ENCODE measurements around the gene EHMT1. TPM values are rescaled to one million over a fixed set of nuclear protein-coding genes. Genes with fewer than 3 reads are reported as not detected.
A peak's percentile ranks its signal among the peaks of the same experiment; 100 is the strongest.

The EHMT1 gene
- total RNA-seq, 4 donors from 2014 or later = 38.6 to 77.8 (median 54.3) TPM

DNA sequence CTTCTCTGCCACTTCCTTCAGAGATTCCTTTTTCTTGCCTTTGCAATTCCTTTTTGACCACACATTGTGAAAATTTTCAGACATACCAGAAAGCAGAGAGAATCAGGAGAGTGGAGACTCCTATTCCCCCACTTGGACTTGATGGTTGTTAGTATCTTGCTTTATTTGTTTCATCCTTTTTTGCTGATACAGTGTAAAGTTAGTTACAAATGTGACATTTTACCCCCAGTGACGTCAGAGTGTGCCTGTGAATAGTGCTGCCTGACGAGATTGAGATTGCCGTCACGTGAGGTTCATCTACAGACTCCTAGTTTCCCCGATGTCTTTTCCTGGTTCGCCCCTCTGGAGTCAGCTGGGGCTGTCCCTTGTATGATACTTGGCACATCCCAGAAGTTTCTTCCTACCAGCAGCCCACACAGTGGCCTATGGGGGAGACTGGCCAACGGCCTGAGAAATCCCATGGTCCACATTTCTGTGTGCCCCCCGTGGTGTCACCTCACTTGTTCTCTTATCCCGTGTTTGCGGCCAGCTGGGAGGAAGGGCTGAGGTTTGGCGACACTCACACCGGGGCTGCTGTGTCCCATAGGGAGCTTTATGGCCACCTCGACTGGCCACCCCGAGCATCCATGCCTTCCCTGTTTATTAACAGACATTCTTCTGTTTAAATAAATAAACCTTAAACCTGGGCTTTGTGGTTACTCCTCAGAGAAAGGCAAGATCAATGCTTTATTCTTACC, 210.6 kb downstream of the EHMT1 start:
- peaks cover 0 to 45% of the 10 kb centered on the region in 2 donors for H3K36me3 ChIP-seq

DNA sequence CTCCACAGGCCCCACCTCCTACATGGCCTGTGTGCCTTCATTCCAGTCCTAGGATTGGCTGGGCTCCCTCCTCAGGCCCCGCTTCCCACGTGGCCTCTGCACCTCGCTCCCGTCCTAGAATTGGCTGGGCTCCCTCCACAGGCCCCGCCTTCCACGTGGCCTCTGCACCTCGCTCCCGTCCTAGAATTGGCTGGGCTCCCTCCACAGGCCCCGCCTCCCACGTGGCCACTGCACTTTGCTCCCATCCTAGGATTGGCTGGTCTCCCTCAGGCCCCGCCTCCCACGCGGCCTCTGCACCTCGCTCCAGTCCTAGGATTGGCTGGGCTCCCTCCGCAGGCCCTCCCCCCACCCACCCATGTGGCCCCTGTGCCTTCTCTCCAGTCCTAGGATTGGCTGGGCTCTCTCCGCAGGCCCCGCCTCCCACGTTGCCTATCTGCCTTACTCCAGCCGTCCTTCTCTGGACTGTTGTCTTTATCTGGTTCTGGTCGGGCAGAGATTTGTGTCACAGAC, 213.4 kb downstream of the EHMT1 start:
- intact Hi-C loops (cut with DNase I; ENCODE audit: low total_unique reads) = no loop called here
- DNase-seq (no peak), ATAC-seq (no peak)
- Histone ChIP-seq H3K9me3 (no peaks in the 10 kb centered on the region), H3K27me3 (no peaks in the 10 kb centered on the region), H3K4me1 (no peaks in the 10 kb centered on the region), H3K27ac (no peak overlapping the region), H3K4me3 (no peak overlapping the region), H3K36me3 (peaks cover 0 to 45% of the 10 kb centered on the region in 2 donors)
- in situ Hi-C loops (cut with MboI; ENCODE audit: low sequenced_read_pairs in 4 of 4) = no loop called here
- TF ChIP-seq POLR2A (IDR thresholded peaks at IDR 0.05) = no peak
- TF ChIP-seq, protein P1, sequence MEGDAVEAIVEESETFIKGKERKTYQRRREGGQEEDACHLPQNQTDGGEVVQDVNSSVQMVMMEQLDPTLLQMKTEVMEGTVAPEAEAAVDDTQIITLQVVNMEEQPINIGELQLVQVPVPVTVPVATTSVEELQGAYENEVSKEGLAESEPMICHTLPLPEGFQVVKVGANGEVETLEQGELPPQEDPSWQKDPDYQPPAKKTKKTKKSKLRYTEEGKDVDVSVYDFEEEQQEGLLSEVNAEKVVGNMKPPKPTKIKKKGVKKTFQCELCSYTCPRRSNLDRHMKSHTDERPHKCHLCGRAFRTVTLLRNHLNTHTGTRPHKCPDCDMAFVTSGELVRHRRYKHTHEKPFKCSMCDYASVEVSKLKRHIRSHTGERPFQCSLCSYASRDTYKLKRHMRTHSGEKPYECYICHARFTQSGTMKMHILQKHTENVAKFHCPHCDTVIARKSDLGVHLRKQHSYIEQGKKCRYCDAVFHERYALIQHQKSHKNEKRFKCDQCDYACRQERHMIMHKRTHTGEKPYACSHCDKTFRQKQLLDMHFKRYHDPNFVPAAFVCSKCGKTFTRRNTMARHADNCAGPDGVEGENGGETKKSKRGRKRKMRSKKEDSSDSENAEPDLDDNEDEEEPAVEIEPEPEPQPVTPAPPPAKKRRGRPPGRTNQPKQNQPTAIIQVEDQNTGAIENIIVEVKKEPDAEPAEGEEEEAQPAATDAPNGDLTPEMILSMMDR (IDR thresholded peaks at IDR 0.05 in 4 of 5, conservative IDR thresholded peaks at IDR 0.05 in 1 of 5) = no peak

More for the DNA sequence above, 210.6 kb downstream of the EHMT1 start:
- TF ChIP-seq POLR2A (IDR thresholded peaks at IDR 0.05) = no peak
- TF ChIP-seq, protein P1 (IDR thresholded peaks at IDR 0.05 in 4 of 5, conservative IDR thresholded peaks at IDR 0.05 in 1 of 5) = no peak
- H3K4me1 ChIP-seq = no peaks in the 10 kb centered on the region
- in situ Hi-C loops (cut with MboI; ENCODE audit: low sequenced_read_pairs in 4 of 4) = no loop called here
- no peak for DNase-seq
- no peaks in the 10 kb centered on the region for H3K27me3 ChIP-seq
- intact Hi-C loops (cut with DNase I; ENCODE audit: low total_unique reads) = no loop called here
- ATAC-seq = peak in 1 of 2 donors; percentile 13
- H3K9me3 ChIP-seq = no peaks in the 10 kb centered on the region
- no peak overlapping the region for H3K4me3 ChIP-seq
- H3K27ac ChIP-seq = no peak overlapping the region

DNA sequence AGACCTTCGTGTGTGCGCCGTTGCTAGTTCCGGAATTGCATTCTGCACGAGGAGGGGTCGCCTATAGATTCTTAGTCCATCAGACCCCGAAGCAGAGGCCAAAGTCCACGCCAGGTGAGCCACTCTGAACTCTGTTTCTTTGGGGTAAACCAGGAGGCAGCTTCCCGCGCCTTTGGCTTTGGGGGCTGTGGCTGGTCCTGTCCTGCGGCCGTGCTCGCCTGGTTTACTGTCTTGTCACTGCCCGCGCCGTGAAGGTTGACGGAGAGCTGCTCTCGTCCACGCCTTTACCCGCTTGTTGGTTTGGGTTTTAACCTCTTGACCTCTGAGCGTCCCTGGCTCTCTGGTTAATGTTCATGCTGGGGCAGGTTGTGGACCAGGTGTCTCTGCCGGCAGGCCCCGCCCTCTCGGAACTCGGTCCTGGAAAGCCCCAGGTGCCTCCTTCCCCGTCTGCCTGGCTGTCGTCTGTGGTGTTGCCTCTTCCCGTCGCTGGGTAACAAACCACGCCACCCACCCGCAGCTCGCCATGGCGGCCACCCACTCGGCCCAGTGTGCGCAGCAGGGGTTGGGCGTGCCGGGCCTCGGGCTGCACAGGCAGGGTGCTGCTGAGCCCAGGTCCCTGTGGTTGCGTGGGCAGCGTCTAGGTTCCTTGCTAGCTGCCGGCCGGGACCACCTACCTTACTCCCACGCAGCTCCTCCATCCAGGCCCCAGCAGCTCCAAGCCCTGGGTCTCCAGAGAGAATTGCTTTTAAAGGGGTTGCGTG, 214.2 kb downstream of the EHMT1 start:
- no peak for TF ChIP-seq POLR2A (IDR thresholded peaks at IDR 0.05)
- TF ChIP-seq, protein P1 (IDR thresholded peaks at IDR 0.05 in 4 of 5, conservative IDR thresholded peaks at IDR 0.05 in 1 of 5) = no peak
- peaks cover 0 to 37% of the 10 kb centered on the region in 2 donors for H3K36me3 ChIP-seq

DNA sequence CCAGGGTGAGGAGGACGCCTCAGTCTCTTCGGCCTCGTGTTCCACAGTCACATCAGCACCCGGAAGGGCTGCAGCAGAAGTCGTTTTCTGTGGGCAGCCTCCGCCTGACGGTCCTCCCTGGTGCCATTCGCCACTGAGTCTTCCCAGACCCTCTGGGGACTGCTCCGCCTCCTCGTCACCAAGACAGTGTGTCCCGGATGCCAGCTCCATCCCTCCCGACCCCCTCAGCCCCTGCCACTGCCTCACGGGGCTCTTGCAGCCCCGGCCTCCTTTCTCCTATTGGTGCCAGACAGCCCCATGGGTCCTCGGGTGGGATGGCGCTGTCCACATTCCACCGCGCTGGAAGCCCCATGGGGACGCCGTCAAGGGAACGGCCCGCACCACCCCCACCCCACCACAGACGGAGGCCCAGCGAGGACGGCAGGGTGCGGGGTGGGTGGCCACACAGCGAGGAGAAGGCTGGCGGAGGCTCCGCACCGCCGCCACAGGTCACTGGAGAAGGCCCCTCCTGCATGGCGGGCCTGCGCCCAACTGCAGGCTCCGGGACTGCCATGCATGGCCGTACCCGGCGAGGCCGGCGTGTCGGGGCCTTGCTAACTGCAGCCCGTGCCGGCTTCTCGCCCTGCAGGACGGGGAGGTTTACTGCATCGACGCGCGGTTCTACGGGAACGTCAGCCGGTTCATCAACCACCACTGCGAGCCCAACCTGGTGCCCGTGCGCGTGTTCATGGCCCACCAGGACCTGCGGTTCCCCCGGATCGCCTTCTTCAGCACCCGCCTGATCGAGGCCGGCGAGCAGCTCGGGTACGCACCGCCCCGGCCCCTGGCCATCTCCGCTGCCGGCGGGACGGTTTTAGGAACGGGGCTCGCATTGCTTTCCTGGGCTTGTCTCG, 215.2 kb downstream of the EHMT1 start:
- Histone ChIP-seq H3K4me1 (no peaks in the 10 kb centered on the region), H3K27ac (no peak overlapping the region), H3K9me3 (no peaks in the 10 kb centered on the region), H3K4me3 (no peak overlapping the region), H3K36me3 (peaks cover 0 to 35% of the 10 kb centered on the region in 2 donors), H3K27me3 (no peaks in the 10 kb centered on the region)
- DNase-seq = no peak
- in situ Hi-C loops (cut with MboI; ENCODE audit: low sequenced_read_pairs in 4 of 4) (no loop called here), intact Hi-C loops (cut with DNase I; ENCODE audit: low total_unique reads) (no loop called here)
- no peak for TF ChIP-seq POLR2A (IDR thresholded peaks at IDR 0.05)
- TF ChIP-seq, protein P1 (IDR thresholded peaks at IDR 0.05 in 4 of 5, conservative IDR thresholded peaks at IDR 0.05 in 1 of 5) = no peak
- ATAC-seq = no peak

More for the DNA sequence above, 214.2 kb downstream of the EHMT1 start:
- no peaks in the 10 kb centered on the region for H3K4me1 ChIP-seq
- H3K27me3 ChIP-seq = no peaks in the 10 kb centered on the region
- H3K27ac ChIP-seq = no peak overlapping the region
- DNase-seq (no peak), ATAC-seq (no peak)
- in situ Hi-C loops (cut with MboI; ENCODE audit: low sequenced_read_pairs in 4 of 4) = no loop called here
- no peak overlapping the region for H3K4me3 ChIP-seq
- intact Hi-C loops (cut with DNase I; ENCODE audit: low total_unique reads) = no loop called here
- H3K9me3 ChIP-seq = no peaks in the 10 kb centered on the region
